SU-DHL-6 (cell line): ENCODE results near the gene TEX38.
"Not testable (repeated sequence)": the region's sequence is repeated elsewhere in the genome, so short reads cannot be mapped to it uniquely, and the experiment has no call there.

Experiments used
- H2AFZ ChIP-seq: fragments of 200-600 bp; sonication (generic); 2 replicates; pipeline ENCODE4 v1.6.1; 2014; ENCODE audit warnings: low read depth, mild to moderate bottlenecking, moderate library complexity, mixed read lengths, antibody characterized with exemption, low read length; ENCODE audit not compliant: severe bottlenecking
- H3F3A ChIP-seq: fragments of 200-600 bp; shearing (Covaris generic); 2 replicates; pipeline ENCODE4 v1.6.0; 2016; ENCODE audit warnings: antibody characterized with exemption, mild to moderate bottlenecking; ENCODE audit not compliant: insufficient read depth
- H3K27ac ChIP-seq: fragments of 200-600 bp; sonication (generic); 2 replicates; pipeline ENCODE4 v1.5.1; 2016; ENCODE audit warnings: low read depth, mild to moderate bottlenecking, low read length, moderate library complexity, mixed read lengths
- H3K27me3 ChIP-seq: fragments of 200-600 bp; sonication (generic), shearing (Covaris generic); 2 replicates; pipeline ENCODE4 v1.6.0; 2014; ENCODE audit warnings: mild to moderate bottlenecking, low read length
- H3K36me3 ChIP-seq: fragments of 200-600 bp; sonication (generic); 2 replicates; pipeline ENCODE4 v1.6.1; 2014; ENCODE audit warnings: mild to moderate bottlenecking, low read length, mixed read lengths
- H3K4me2 ChIP-seq: fragments of 300-600, 200-600 bp; shearing (Covaris generic), sonication (generic); 2 replicates; pipeline ENCODE4 v1.6.0; 2014; ENCODE audit warnings: low read length, low read depth, mild to moderate bottlenecking; ENCODE audit not compliant: poor library complexity, severe bottlenecking
- H3K4me3 ChIP-seq: fragments of 200-600 bp; sonication (generic); 2 replicates; pipeline ENCODE4 v1.5.1; 2014; ENCODE audit warnings: antibody characterized with exemption, low read length, mild to moderate bottlenecking, mixed read lengths; ENCODE audit not compliant: insufficient read depth, poor library complexity, severe bottlenecking
- H3K79me2 ChIP-seq: fragments of 200-600 bp; sonication (generic); 2 replicates; pipeline ENCODE4 v1.6.1; 2014; ENCODE audit warnings: mild to moderate bottlenecking, low read length, moderate library complexity; ENCODE audit not compliant: insufficient read depth
- H3K9ac ChIP-seq: fragments of 200-600 bp; sonication (generic); 2 replicates; pipeline ENCODE4 v1.7.0; 2014; ENCODE audit warnings: mild to moderate bottlenecking, low read length
- H3K9me2 ChIP-seq: fragments of 200-600 bp; sonication (generic); replicated peaks from 2 replicates; pipeline ENCODE4 v1.6.1; 2014; ENCODE audit warnings: low read length; ENCODE audit not compliant: insufficient read depth
- H3K9me3 ChIP-seq: fragments of 200-600 bp; sonication (generic); 2 replicates; pipeline ENCODE4 v1.6.1; 2014; ENCODE audit warnings: low read length, mixed read lengths; ENCODE audit not compliant: insufficient read depth
- H4K20me1 ChIP-seq: fragments of 200-600 bp; sonication (generic); 2 replicates; pipeline ENCODE4 v1.6.1; 2014; ENCODE audit warnings: low read depth, mild to moderate bottlenecking, antibody characterized with exemption, low read length, moderate library complexity, mixed read lengths
- CTCF ChIP-seq: fragments of 200-600 bp; sonication (generic); IDR thresholded peaks from one replicate; pipeline ENCODE4 v1.5.1; 2017; ENCODE audit warnings: antibody characterized with exemption, mild to moderate bottlenecking, low read length, moderate library complexity; ENCODE audit not compliant: insufficient read depth, poor library complexity, severe bottlenecking
- EZH2phosphoT487 ChIP-seq: fragments of 200-600 bp; sonication (generic), shearing (Covaris generic); conservative IDR thresholded peaks from 2 replicates; pipeline ENCODE4 v1.6.1; 2018; ENCODE audit warnings: mild to moderate bottlenecking, antibody characterized with exemption, low read length, moderate library complexity, mixed read lengths

The TEX38 gene

GRCh38 chr1:46690931-46691421 lies 19.3 kb downstream of the TEX38 start:
- H3K9me3 ChIP-seq: no peaks in the 10 kb centered on the region
- no peaks in the 10 kb centered on the region for H3K27me3 ChIP-seq
- no peak overlapping the region for H2AFZ ChIP-seq
- H3K79me2 ChIP-seq: 0 out of 2 replicates have a peak, but pooled peaks cover 4% of the 10 kb centered on the region
- H3K4me3 ChIP-seq: no peak overlapping the region
- H3K9ac ChIP-seq: no peak overlapping the region
- H3K36me3 ChIP-seq: peaks cover 31% of the 10 kb centered on the region
- no peaks in the 10 kb centered on the region for H3K9me2 ChIP-seq
- H3K27ac ChIP-seq: no peak overlapping the region
- no peak overlapping the region for H3K4me2 ChIP-seq
- H4K20me1 ChIP-seq: no peaks in the 10 kb centered on the region
- no peak for TF ChIP-seq CTCF
- H3F3A ChIP-seq: no peaks in the 10 kb centered on the region

- TF ChIP-seq CTCF: no peak
- no peak for TF ChIP-seq EZH2phosphoT487
- peaks cover 4% of the 10 kb centered on the region; the same call in 1 of the 2 replicates for H3K79me2 ChIP-seq
- H3K9ac ChIP-seq: no peak overlapping the region
- no peak overlapping the region for H3K4me2 ChIP-seq
- H3K9me3 ChIP-seq: no peaks in the 10 kb centered on the region
- H3K27ac ChIP-seq: no peak overlapping the region
- no peaks in the 10 kb centered on the region for H3K27me3 ChIP-seq
- no peaks in the 10 kb centered on the region for H3F3A ChIP-seq
- H3K36me3 ChIP-seq: peaks cover 31% of the 10 kb centered on the region
- no peak overlapping the region for H2AFZ ChIP-seq
- H4K20me1 ChIP-seq: no peaks in the 10 kb centered on the region
- H3K9me2 ChIP-seq: no peaks in the 10 kb centered on the region
- no peak overlapping the region for H3K4me3 ChIP-seq
These were observed 20.5 kb downstream of the TEX38 start for GRCh38 chr1:46691997-46692790.

GRCh38 chr1:46692811-46693770 lies 21.4 kb downstream of the TEX38 start:
- peaks cover 4% of the 10 kb centered on the region; the same call in 1 of the 2 replicates for H3K79me2 ChIP-seq
- no peaks in the 10 kb centered on the region for H3K27me3 ChIP-seq
- no peak overlapping the region for H2AFZ ChIP-seq
- no peak overlapping the region for H3K4me3 ChIP-seq
- H3K9me3 ChIP-seq: no peaks in the 10 kb centered on the region
- peaks cover 31% of the 10 kb centered on the region for H3K36me3 ChIP-seq
- H3K9ac ChIP-seq: no peak overlapping the region
- H3K9me2 ChIP-seq: no peaks in the 10 kb centered on the region
- no peaks in the 10 kb centered on the region for H3F3A ChIP-seq
- no peak overlapping the region for H3K4me2 ChIP-seq
- TF ChIP-seq EZH2phosphoT487 (no peak), CTCF (no peak)
- no peak overlapping the region for H3K27ac ChIP-seq
- H4K20me1 ChIP-seq: no peaks in the 10 kb centered on the region

- not testable (repeated sequence) for H4K20me1 ChIP-seq, H3K9me2 ChIP-seq, H3K9ac ChIP-seq, H3K4me2 ChIP-seq, H3K27ac ChIP-seq, H3F3A ChIP-seq, H2AFZ ChIP-seq, H3K4me3 ChIP-seq, H3K27me3 ChIP-seq, H3K9me3 ChIP-seq
- Histone ChIP-seq H3K36me3 (peaks cover 23% of the 10 kb centered on the region), H3K79me2 (peaks cover 15% of the 10 kb centered on the region)
These were observed 23.0 kb downstream of the TEX38 start for GRCh38 chr1:46694676-46695075.
